ENCODE data around the gene MUC5B.

DNA sequence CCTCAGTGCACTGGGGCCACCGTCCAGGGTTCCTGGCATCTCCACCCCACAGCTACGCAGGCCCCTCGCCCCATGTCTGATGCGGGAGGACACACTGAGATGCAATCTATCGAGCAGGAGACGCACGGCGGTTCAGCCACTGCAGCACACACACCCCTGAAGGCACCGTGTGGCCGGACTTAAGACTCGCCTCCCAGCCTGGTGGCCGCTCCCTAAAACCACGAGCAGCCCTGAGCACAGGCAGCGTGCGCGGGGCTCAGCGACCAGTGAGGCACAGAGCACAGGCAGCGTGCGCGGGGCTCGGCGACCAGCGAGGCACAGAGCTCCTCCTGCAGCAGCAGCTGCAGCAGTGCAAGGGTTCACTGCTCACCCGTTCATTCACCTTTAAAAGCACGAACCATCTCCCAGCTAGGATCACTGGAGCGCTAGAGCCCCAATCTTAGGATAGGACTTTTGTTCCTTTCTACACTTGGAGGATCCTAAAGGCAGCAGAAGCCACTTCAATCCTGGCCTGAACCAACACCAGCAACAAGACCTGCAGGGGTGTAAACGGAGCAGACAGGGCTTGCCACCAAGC lies 55.2 kb downstream of the MUC5B start:
- no peak for TF ChIP-seq CREB1 (IDR thresholded peaks at IDR 0.05)
- no peak for TF ChIP-seq CREB1 (CRISPR knock-in tag; IDR thresholded peaks at IDR 0.05)
- TF ChIP-seq KMT2A (CRISPR knock-in tag; IDR thresholded peaks at IDR 0.05) = no peak
- TF ChIP-seq SOX5 (CRISPR knock-in tag; IDR thresholded peaks at IDR 0.05; ENCODE audit: borderline replicate concordance) = no peak
- no peak for TF ChIP-seq ZNF747 (CRISPR knock-in tag; IDR thresholded peaks at IDR 0.05; ENCODE audit: borderline replicate concordance)

All from HepG2 (cell line).